Gastrocnemius medialis (tissue), 4 donors: ENCODE data around the gene TUBA8. TPM values are rescaled to one million over a fixed set of nuclear protein-coding genes. Genes with fewer than 3 reads are reported as not detected.
A peak's percentile ranks its signal among the peaks of the same experiment; 100 is the strongest.

Experiments used
- ATAC-seq, 2 donors: fragments of 150-250 bp; one replicate each; pipeline ENCODE4 v1.9.1; 2016
- DNase-seq, 2 donors: peaks; one replicate each; pipeline ENCODE4 v3.0.0-alpha.2; 2019
- H3K27ac ChIP-seq, 4 donors: fragments of 200-600 bp; sonication (generic); 1 replicate in 1 of 4; 2 replicates in 3 of 4; pipeline ENCODE4 v1.5.1; 2016 to 2018; ENCODE audit warnings: mild to moderate bottlenecking in 2 of 4, moderate library complexity in 1 of 4
- H3K27me3 ChIP-seq, 3 donors: fragments of 200-600 bp; sonication (generic) in 2 of 3; 1 replicate in 1 of 3; 2 replicates in 2 of 3; pipeline versions ENCODE4 v1.5.1 to v1.6.0; 2016 to 2019; ENCODE audit warnings: mild to moderate bottlenecking in 1 of 3, moderate library complexity in 1 of 3
- H3K36me3 ChIP-seq, 2 donors: fragments of 200-600 bp; sonication (generic) in 1 of 2; one replicate each; pipeline ENCODE4 v1.5.1; 2017 to 2018
- H3K4me1 ChIP-seq, 2 donors: fragments of 200-600 bp; sonication (generic) in 1 of 2; one replicate each; pipeline ENCODE4 v1.5.1; 2016 to 2017; ENCODE audit warnings: mild to moderate bottlenecking in 2 of 2
- H3K4me3 ChIP-seq, 4 donors: fragments of 200-600 bp; sonication (generic) in 3 of 4; 1 replicate in 1 of 4; 2 replicates in 3 of 4; pipeline ENCODE4 v1.5.1; 2016 to 2019; ENCODE audit warnings: mild to moderate bottlenecking in 2 of 4
- H3K9me3 ChIP-seq, 3 donors: fragments of 200-600 bp; sonication (generic) in 2 of 3; 1 replicate in 1 of 3; 2 replicates in 2 of 3; pipeline ENCODE4 v1.5.1; 2016 to 2019
- CTCF ChIP-seq, 5 experiments: fragments of 450-650 bp in 3 of 5; fragments of 200-600 bp in 2 of 5; sonication (generic) in 2 of 5; IDR thresholded peaks in 4 of 5; conservative IDR thresholded peaks in 1 of 5; 1 replicate in 4 of 5; 2 replicates in 1 of 5; pipeline ENCODE4 v1.5.1; 2016 to 2019; ENCODE audit warnings: antibody characterized with exemption in 5 of 5, mild to moderate bottlenecking in 3 of 5, moderate library complexity in 3 of 5
- POLR2A ChIP-seq, 2 donors: fragments of 450-650 bp; IDR thresholded peaks; one replicate each; pipeline ENCODE4 v1.6.1; 2017; ENCODE audit warnings: antibody characterized with exemption in 2 of 2, mild to moderate bottlenecking in 2 of 2, moderate library complexity in 2 of 2
- in situ Hi-C, 4 donors: fragments of 200-750 bp; cut with MboI; loops; one replicate each; pipeline versions ENCODE4 v1.15.0 to v1.8.0; 2017; ENCODE audit warnings: low sequenced_read_pairs in 4 of 4
- intact Hi-C: fragments of 100-400 bp; cut with DNase I; formaldehyde crosslinking; loops from one replicate; pipeline ENCODE4 v1.15.1; 2023; ENCODE audit warnings: low total_unique reads
- total RNA-seq, 4 donors: library from RNA; depleted of rRNA; stranded (reverse); fragments of >200 nt; gene quantifications; one replicate each; pipeline versions ENCODE4 v1.1.0 to v1.2.3, GENCODE V29; 2016

The TUBA8 gene
- total RNA-seq, 4 donors from 2014 or later, result 57.8 to 114 (median 77.7) TPM

DNA sequence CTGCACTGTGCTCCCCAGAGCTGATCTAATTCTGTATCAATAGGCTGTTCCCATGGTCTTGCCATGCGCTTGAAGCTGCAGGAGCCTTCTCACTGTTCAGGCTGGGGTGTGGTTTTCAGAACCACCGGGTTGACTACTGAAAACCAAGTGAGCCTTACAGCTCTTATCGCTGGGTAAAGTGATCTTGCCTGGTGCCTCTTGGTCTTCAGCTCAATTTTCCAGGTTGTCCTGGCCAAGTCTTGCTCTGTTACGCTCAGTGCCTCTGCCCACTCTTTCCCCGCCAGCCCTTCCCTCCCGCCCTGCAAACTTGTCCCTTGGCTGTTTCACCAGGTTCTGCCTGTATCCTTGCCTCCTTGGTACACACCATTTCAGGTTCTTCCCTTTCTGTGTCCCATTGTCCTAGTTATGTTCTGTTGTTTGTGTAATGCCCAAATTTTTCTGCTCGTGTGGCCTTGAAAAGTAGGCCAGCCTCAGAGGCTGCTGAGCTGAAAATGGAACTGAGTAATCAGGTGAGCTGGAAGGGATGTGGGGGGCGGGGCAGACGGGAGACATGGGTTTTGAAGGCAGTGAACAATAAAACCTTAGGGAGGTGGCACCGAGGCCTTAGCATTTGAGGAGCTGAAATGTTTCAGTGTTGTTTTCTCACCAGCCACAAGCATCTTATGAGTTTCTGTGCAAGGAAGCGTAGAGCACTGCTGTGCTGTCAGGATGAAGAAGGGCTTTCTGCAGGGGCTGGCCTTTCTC lies 21.6 kb upstream of the TUBA8 start:
- H3K9me3 ChIP-seq, result no peaks in the 10 kb centered on the region
- H3K4me1 ChIP-seq, result peaks cover 24 to 35% of the 10 kb centered on the region in 2 donors
- peaks cover 0 to 31% of the 10 kb centered on the region in 2 donors for H3K36me3 ChIP-seq
- peak; percentile 76 to 83 for DNase-seq
- TF ChIP-seq CTCF (IDR thresholded peaks at IDR 0.05 in 4 of 5, conservative IDR thresholded peaks at IDR 0.05 in 1 of 5) (no peak), POLR2A (IDR thresholded peaks at IDR 0.05) (peak in 1 of 2 donors; percentile 13)
- peak; percentile 76 to 79 for ATAC-seq
- no peaks in the 10 kb centered on the region for H3K27me3 ChIP-seq
- intact Hi-C loops (no loop called here), in situ Hi-C loops (no loop called here)
- H3K27ac ChIP-seq, result peak overlapping the region; percentile 62 to 95 (median 86)
- H3K4me3 ChIP-seq, result no peak overlapping the region

DNA sequence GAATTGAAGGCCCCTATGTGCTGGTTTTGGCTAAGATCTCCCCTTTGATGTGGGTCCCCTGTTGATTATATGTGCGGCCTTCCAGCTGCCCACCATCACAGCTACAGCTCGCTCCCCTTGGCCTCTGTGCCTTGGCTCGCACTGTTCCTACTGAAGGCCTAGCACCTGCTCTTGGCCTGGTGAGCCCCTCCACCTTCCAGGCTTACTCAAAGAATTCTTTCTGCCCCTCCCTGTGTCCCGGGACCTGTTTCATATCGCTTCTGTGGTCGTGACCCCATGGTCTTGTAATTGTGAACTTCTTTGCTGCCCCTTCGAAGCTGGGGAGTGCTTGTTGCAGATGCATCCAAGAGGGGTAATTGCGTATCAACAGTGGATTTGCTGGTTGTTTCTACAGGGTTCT lies 20.3 kb upstream of the TUBA8 start:
- TF ChIP-seq POLR2A (IDR thresholded peaks at IDR 0.05), result no peak
- no peak for TF ChIP-seq CTCF (IDR thresholded peaks at IDR 0.05 in 4 of 5, conservative IDR thresholded peaks at IDR 0.05 in 1 of 5)
- Histone ChIP-seq H3K27ac (peak overlapping the region; percentile 82 to 95 (median 86)), H3K4me1 (peaks cover 24 to 46% of the 10 kb centered on the region in 2 donors), H3K36me3 (peaks cover 0 to 20% of the 10 kb centered on the region in 2 donors), H3K4me3 (no peak overlapping the region), H3K9me3 (no peaks in the 10 kb centered on the region), H3K27me3 (no peaks in the 10 kb centered on the region)
- DNase-seq (no peak), ATAC-seq (no peak)
- intact Hi-C loops (no loop called here), in situ Hi-C loops (no loop called here)

DNA sequence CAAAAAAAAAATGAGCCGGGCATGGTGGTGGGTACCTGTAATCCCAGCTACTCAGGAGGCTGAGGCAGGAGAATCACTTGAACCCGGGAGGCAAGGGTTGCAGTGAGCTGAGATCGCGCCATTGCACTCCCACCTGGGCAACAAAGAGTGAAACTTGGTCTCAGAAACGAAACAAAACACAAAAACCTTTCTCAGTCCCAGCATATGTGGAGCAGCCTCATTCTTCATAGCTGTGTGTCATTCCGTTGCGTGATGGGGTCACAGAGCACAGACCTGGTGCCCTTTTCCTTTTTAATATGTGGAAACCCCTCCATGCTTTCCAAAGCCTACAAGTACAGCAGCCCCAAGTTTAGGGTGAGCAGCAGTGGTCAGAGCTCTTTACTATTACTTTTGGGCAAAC lies 19.1 kb upstream of the TUBA8 start:
- in situ Hi-C loops, result no loop called here
- H3K4me3 ChIP-seq, result peak overlapping the region; percentile 38 to 50 (median 46)
- no peak for ATAC-seq
- TF ChIP-seq CTCF (IDR thresholded peaks at IDR 0.05 in 4 of 5, conservative IDR thresholded peaks at IDR 0.05 in 1 of 5), result no peak
- DNase-seq, result no peak
- no peaks in the 10 kb centered on the region for H3K27me3 ChIP-seq
- peaks cover 0 to 18% of the 10 kb centered on the region in 2 donors for H3K36me3 ChIP-seq
- no peaks in the 10 kb centered on the region for H3K9me3 ChIP-seq
- intact Hi-C loops, result no loop called here
- H3K27ac ChIP-seq, result peak overlapping the region; percentile 82 to 95 (median 86)
- H3K4me1 ChIP-seq, result peaks cover 24 to 54% of the 10 kb centered on the region in 2 donors

GRCh38 chr22:18091916-18092526 lies 18.6 kb upstream of the TUBA8 start:
- H3K4me1 ChIP-seq, result peaks cover 24 to 54% of the 10 kb centered on the region in 2 donors
- intact Hi-C loops (no loop called here), in situ Hi-C loops (no loop called here)
- TF ChIP-seq POLR2A (IDR thresholded peaks at IDR 0.05), result no peak
- TF ChIP-seq CTCF (IDR thresholded peaks at IDR 0.05 in 4 of 5, conservative IDR thresholded peaks at IDR 0.05 in 1 of 5), result no peak
- peak in 1 of 2 donors; percentile 72 for DNase-seq
- ATAC-seq, result peak; percentile 40 to 47
- H3K27me3 ChIP-seq, result no peaks in the 10 kb centered on the region
- no peaks in the 10 kb centered on the region for H3K9me3 ChIP-seq
- peak overlapping the region; percentile 38 to 50 (median 46) for H3K4me3 ChIP-seq
- peak overlapping the region; percentile 82 to 95 (median 86) for H3K27ac ChIP-seq
- H3K36me3 ChIP-seq, result peaks cover 0 to 14% of the 10 kb centered on the region in 2 donors
